ENCODE measurements around the gene HPSE2. TPM values are rescaled to one million over a fixed set of nuclear protein-coding genes. Genes with fewer than 3 reads are reported as not detected.

HPSE2 gene
- total and polyA plus RNA-seq, 8 donors, result 0.04 to 1.1 (median 0.05) TPM; not detected in 5

DNA sequence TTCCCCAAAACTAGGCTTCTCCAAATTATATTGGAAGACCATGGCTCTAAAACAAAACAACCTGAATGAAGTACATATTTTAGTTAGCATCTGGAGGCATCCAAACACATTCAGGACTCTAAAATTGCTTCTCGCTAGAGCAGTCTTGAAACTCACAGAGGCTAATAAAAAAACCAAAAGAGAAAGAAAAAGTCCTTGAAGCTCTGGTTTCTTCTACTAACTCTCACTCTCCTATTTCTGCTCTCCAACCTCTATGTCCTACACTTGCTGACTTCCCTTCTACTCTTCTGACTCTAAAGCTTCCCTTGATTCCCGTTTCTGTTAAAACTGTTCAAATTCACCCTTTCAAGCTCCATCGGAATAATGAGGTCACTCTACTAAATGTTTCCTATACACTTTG is 418.3 kb downstream of the HPSE2 start:
- no peak for DNase-seq
- no peak for FAIRE-seq
- Histone ChIP-seq H3K9me3 (no peaks in the 10 kb centered on the region), H3K27ac (no peak overlapping the region), H3K4me1 (no peaks in the 10 kb centered on the region), H3K4me3 (no peak overlapping the region), H3K27me3 (no peaks in the 10 kb centered on the region), H3K36me3 (no peaks in the 10 kb centered on the region)
- TF ChIP-seq, protein P1, sequence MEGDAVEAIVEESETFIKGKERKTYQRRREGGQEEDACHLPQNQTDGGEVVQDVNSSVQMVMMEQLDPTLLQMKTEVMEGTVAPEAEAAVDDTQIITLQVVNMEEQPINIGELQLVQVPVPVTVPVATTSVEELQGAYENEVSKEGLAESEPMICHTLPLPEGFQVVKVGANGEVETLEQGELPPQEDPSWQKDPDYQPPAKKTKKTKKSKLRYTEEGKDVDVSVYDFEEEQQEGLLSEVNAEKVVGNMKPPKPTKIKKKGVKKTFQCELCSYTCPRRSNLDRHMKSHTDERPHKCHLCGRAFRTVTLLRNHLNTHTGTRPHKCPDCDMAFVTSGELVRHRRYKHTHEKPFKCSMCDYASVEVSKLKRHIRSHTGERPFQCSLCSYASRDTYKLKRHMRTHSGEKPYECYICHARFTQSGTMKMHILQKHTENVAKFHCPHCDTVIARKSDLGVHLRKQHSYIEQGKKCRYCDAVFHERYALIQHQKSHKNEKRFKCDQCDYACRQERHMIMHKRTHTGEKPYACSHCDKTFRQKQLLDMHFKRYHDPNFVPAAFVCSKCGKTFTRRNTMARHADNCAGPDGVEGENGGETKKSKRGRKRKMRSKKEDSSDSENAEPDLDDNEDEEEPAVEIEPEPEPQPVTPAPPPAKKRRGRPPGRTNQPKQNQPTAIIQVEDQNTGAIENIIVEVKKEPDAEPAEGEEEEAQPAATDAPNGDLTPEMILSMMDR (IDR thresholded peaks at IDR 0.05), result no peak
- ATAC-seq, result no peak
- intact Hi-C loops (cut with DNase I), result no loop called here
- 78 to 85% methylated on average over 3 of the region's 3 CpGs for WGBS, 2 donors

DNA sequence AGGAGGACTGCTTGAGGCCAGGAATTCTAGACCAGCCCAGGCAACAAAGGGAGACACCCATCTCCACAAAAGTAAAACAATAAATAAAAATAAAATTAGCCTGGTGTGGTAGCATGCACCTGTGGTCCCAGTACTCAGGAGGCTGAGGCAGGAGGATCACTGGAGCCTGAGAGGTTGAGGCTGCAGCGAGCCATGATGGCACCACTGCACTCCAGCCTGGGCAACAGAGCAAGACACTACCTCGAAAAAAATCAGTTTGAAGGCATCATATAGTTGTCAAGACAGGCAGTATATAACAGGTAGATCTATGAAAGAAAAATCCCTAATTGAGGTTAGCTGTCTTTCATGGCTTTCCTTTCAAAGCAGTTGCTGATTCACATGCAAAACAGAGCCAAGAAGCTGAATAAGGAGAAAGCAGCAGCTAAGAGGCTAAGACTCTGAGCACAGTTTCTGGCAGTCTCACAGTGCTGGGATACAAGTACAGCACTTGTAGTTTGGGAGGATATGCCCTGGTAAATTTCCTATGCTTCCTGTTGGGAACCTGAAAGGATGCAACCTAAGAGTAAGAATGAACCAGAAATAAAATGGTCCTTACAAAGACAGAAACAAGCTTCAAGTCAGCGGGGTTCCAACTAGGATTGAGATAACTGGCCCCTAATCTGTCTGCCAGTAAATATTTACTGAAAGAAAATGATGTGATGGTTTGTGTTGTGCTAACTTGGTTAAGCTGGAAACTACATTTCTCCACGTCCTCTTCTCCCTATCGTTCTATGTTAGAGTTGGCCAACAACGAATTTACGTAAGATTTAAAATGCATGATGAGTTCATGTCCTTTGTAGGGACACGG is 420.4 kb downstream of the HPSE2 start:
- Histone ChIP-seq H3K27ac (no peak overlapping the region), H3K4me3 (no peak overlapping the region), H3K36me3 (no peaks in the 10 kb centered on the region), H3K4me1 (no peaks in the 10 kb centered on the region), H3K27me3 (no peaks in the 10 kb centered on the region), H3K9me3 (no peaks in the 10 kb centered on the region)
- intact Hi-C loops (cut with DNase I), result no loop called here
- no peak for DNase-seq
- TF ChIP-seq, protein P1 (IDR thresholded peaks at IDR 0.05), result no peak
- FAIRE-seq, result no peak
- WGBS, 2 donors, result 38 to 39% methylated on average over 8 of the region's 8 CpGs
- no peak for ATAC-seq

DNA sequence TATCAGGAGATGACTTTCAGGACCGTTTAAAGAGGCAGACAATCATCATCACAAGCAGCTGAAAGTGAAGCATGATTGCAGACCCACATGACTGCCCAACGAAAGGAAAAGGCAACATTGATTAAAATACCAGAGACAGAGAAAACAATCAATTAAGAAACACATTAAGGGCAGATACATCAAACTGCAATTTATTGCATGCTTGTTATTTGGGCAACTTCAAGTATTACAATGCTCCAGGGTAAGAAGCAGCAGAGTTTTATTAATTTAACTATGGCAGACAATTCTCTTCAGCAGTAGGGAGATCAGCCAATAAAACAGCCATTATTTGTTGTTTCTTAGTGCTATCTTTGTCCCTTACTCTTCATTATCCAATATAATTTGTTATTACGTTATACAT is 421.2 kb downstream of the HPSE2 start:
- no peaks in the 10 kb centered on the region for H3K4me1 ChIP-seq
- ATAC-seq, result no peak
- intact Hi-C loops (cut with DNase I), result no loop called here
- no peak for FAIRE-seq
- no peaks in the 10 kb centered on the region for H3K27me3 ChIP-seq
- no peaks in the 10 kb centered on the region for H3K9me3 ChIP-seq
- H3K4me3 ChIP-seq, result no peak overlapping the region
- H3K27ac ChIP-seq, result no peak overlapping the region
- no peaks in the 10 kb centered on the region for H3K36me3 ChIP-seq
- DNase-seq, result no peak
- TF ChIP-seq, protein P1 (IDR thresholded peaks at IDR 0.05), result no peak
- WGBS, 2 donors, result 27% methylated on average over 3 of the region's 3 CpGs

DNA sequence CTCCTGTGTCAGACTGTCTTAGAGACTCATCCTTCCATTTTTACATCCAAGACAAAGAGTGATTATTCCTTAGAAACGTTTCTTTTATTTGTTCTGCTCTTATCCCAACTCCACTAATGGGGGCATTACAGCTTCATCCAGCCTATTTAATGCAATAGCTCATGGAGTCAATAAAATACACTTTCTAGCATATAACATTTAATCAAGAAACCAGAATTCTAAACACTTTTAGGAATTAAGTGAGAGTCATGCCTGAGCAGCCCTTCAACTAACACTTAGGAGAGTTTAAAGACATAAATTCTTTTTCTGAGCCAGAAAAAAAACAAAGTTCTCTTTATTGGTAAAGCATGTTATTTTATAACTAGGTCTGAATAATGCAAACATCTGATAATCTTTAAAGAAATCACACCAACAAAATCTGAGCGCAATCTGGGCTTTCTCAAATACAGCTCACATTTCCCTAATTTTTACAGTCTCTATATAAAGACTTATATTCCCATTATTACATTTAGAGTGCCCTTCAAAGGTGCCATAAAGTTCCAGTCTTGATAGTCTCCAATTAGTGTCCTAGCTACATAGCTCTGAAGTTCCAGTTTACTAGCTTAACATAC is 427.3 kb downstream of the HPSE2 start:
- Histone ChIP-seq H3K9me3 (no peaks in the 10 kb centered on the region), H3K36me3 (no peaks in the 10 kb centered on the region), H3K4me3 (no peak overlapping the region), H3K27ac (no peak overlapping the region), H3K4me1 (no peaks in the 10 kb centered on the region), H3K27me3 (no peaks in the 10 kb centered on the region)
- intact Hi-C loops (cut with DNase I), result no loop called here
- ATAC-seq (no peak), FAIRE-seq (no peak), DNase-seq (no peak)
- WGBS, 2 donors, result 34 to 49% methylated on average over 2 of the region's 2 CpGs
- TF ChIP-seq, protein P1 (IDR thresholded peaks at IDR 0.05), result no peak

DNA sequence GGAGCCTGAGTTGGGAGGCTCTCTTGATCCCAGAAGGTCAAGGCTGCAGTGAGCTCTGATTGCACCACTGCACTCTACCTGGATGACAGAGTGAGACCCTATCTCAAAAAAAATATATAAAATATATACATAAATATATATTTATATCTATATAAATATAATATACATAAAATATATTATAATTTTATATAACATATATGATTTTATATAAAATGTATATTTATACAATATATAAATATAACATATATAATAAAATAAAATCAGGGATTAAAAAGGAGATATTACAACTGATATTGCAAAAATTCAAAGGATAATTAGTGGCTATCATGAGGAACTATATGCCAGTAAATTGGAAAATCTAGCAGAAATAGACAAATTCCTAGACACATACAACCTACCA is 435.4 kb downstream of the HPSE2 start:
- no peaks in the 10 kb centered on the region for H3K9me3 ChIP-seq
- TF ChIP-seq, protein P1 (IDR thresholded peaks at IDR 0.05), result no peak
- no peaks in the 10 kb centered on the region for H3K36me3 ChIP-seq
- ATAC-seq (no peak), DNase-seq (no peak), FAIRE-seq (no peak)
- H3K27me3 ChIP-seq, result no peaks in the 10 kb centered on the region
- H3K4me1 ChIP-seq, result no peaks in the 10 kb centered on the region
- intact Hi-C loops (cut with DNase I), result no loop called here
- H3K4me3 ChIP-seq, result no peak overlapping the region
- H3K27ac ChIP-seq, result no peak overlapping the region

Measured in pancreas (tissue), 10 donors.